DMS79 (cell line): Measurements from ENCODE around the gene EMP3.
"Not testable (repeated sequence)": the region's sequence is repeated elsewhere in the genome, so short reads cannot be mapped to it uniquely, and the experiment has no call there.

ENCODE experiments used
- DNase-seq: peaks from one replicate; lab custom pipeline; 2025; lab: John Stamatoyannopoulos, UW

The EMP3 gene

DNA sequence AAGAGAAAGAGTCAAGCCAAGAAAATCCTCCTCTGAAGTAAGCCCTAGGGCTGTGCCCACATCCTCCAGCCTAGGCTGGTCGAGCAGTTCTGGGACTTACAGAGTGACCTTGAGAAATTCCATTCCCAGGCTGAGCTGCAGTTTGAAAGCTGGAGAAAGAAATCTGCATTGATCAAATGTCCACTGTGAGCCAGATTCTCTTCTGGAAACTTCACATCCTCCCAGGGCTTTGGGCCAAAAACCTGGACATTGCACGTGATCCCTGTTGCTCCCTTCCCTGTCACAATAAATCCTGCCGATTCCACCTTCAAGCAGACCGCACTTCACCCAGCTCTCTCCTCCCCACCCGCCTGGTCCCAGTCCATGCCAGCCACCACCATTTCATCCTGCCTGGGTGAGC lies 22.7 kb downstream of the EMP3 start:
- no peak for DNase-seq

DNA sequence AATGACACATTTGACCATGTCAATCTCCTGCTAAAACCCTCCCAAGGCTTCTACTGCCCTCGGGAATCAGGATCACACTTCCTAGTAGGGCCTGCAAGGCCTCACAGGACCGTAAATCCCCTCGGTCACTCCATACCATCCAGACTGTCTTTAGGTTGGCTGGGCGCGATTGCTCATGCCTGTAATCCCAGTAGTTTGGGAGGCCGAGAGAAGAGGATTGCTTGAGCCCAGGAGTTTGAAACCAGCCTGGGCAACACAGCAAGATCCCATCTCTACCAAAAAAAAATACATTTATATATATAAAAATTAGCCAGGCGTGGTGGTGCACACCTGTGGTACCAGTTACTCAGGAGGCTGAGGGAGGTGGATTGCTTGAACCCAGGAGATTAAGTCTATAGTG lies 23.4 kb downstream of the EMP3 start:
- DNase-seq: no peak

DNA sequence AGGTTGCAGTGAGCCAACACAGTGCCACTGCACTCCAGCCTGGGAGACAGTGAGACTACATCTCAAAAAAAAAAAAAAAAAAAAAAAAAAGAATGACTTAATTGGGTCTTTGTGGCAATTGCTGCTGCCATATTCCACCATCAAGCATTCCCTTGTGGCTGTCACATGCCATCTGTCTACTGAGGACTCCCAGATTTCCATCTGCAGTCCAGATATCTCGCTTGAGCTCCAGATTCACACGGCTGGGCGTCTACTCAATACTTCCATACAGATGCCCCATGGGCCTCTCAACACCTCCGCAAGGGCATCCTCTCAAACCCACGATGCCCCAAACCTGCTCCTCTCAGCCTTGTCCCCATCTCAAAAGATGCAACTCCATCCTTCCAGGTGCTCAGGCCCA lies 25.5 kb downstream of the EMP3 start:
- no peak for DNase-seq

DNA sequence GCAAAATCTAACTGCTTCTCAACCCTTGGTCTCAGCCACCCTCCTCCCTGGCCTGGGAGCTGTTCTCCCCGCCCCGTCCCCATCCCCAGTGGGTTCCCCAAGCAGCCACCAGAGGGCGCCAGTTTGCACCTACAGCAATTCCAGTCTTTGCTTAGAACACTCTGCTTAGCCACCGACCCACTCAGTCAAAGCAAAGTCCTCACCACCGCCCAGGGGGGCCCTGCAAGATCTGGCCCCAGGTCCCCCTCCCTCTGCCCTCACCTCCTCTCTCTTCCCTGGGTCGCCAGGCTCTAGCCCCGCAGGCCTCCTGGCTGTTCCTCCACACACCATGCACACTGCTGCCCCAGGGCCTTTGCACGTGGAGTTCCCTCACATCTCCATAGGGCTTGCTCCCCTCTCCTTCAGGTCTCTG lies 26.0 kb downstream of the EMP3 start:
- DNase-seq: no peak

DNA sequence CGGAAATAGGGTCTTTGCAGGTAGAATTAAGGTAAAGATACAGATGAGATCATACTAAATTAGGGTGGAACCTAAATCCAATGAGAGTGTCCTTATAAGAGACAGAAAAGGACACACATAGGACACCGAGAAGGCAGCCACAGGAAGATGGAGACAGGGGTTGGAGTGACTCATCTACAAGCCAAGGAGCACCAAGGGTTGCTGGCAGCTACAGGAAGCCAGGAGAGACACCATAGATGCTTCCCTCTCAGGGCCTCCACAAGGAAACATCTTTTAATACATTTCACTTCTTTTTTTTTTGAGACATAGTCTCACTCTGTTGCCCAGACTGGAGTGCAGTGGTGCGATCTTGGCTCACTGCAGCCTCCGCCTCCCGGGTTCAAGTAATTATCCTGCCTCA lies 28.3 kb downstream of the EMP3 start:
- DNase-seq: no peak

DNA sequence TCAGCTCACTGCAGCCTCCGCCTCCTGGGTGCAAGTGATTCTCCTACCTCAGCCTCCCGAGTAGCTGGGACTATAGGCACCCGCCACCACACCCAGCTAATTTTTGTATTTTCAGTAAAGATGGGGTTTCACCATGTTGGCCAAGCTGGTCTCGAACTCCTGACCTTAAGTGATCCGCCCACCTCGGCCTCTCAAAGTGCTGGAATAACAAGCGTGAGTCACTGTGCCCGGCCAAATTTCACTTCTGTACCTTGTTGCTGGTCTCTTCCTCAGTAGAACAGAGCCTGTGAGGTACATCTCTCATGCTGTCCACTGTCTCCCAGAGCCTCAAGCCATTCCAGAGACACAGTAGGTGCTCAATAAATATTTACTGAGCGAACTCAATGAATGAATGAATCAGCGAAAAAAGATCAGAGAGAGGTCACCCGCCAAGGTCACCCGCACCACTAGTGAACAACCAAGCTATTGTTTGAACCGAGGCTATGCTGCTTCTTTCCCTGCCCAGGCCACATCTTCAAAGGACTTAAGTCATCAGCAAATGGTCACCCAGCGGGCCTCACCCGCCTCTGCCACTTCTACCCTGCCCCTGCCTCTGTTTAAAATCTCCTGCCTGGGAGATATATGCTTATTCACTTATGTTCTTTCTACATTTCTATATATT lies 29.1 kb downstream of the EMP3 start:
- DNase-seq: no peak

DNA sequence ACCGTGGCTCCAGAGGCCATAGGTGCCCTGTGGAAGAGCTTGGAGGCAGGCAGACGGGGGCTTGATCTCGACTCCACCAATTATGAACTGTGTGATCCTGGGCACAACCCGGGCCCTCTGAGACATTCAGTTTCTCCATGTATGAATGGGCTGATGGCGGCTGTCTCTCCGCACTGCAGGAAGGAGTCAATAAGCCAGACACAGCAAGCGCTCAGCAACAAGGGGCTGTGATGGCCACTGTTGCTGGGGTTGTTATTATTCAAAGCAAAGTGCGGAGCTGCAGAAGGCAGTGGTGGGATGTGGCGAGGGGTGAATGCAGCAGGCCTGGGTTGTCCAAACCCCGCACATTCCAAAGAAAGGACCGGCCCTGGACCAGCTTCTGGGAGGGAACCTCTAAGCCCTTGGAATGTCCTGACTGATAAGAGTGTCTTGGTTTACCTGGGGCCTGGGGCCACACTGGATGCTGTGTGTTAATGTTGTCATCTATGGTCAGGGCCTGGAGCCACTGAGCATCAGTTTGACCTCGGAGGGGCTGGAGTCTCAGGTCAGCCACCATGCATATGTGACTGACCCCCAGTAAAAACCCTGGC lies 30.1 kb downstream of the EMP3 start:
- DNase-seq: no peak

DNA sequence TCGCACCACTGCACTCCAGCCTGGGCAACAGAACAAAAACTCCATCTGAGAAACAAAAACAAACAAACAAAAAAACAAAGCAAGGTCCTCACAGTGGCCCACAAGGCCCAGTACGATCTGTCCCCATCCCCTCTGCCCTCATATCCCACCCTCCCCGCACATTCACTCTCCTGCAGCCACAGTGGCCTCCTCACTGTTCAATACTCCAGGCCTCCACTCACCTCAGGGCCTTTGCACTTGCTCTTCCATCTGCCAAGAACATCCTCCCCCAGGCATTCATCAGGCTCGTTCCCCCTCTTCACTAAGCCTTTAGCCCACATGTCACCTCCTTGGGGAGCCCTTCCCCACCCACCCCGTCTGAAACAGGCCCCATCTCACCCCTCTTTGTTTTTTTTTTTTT lies 33.8 kb downstream of the EMP3 start:
- DNase-seq: no peak

DNA sequence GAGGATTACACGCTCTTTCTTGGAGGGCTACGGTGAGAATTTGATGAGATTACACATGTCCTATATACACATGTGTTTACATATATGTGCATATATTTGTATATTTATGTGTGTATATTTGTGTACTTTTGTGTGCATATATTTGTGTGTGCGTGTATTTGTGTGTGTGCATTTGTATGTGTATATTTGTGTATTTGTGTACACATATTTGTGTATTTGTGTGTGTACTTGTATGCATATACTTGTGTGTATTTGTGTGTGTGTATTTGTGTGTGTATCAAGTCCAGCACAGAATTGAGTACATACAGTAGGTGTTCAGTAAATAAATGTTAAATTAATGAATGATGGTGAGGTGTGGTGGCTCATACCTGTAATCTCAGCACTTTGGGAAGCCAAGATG lies 36.6 kb downstream of the EMP3 start:
- DNase-seq: no peak

DNA sequence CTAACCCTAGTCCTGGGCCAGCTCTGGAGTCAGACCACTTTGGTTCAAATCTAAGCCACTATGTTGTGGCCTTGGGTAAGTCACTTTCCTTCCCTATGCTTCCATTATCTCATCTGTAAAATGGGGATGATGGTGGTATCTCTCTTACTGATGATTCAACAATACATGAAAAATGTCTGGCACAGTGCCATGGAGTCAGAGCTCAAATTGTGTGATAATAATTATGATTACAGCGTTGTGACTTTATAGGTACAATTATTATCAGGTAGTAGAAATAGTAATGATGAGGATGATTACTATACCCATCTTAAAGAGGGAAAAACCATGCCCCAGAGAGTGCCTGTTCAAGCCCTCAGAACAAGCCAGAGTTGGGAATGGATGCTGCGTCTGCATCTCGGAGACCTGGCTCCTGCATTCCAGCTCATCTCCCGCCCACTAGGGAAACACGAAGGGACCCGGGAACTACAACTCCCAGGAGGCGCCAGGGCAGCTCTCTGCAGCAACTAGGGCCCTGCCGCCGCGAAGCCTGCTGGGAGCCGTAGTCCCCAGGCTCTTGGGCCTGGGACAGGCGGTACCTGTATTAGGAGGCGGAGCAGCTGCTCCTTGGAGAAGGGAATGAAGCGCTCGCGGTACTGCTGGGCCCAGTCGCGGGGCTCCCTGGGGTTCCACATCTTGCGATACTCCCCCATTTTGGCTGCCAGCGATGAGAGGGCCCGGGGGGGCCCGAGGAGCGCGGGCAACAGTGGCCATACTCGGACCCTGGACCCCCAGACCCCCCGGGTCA lies 37.6 kb downstream of the EMP3 start:
- peak; percentile 96 for DNase-seq

DNA sequence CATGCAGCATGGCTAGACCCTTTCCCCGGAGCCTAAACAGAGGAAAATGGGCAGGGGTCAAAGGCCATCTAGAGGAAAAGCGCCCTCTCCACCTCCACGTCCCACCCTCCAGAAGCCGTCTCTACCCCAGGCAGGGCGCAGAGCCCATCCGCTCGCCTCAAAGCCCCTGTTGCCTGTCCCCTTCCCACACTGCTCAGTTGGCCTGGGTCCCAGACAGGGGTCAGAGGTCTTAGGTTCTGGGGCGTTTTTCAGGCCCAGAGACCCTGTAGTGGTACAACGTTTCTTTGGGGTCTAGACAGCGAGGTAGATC lies 38.1 kb downstream of the EMP3 start:
- peak; percentile 48 for DNase-seq

DNA sequence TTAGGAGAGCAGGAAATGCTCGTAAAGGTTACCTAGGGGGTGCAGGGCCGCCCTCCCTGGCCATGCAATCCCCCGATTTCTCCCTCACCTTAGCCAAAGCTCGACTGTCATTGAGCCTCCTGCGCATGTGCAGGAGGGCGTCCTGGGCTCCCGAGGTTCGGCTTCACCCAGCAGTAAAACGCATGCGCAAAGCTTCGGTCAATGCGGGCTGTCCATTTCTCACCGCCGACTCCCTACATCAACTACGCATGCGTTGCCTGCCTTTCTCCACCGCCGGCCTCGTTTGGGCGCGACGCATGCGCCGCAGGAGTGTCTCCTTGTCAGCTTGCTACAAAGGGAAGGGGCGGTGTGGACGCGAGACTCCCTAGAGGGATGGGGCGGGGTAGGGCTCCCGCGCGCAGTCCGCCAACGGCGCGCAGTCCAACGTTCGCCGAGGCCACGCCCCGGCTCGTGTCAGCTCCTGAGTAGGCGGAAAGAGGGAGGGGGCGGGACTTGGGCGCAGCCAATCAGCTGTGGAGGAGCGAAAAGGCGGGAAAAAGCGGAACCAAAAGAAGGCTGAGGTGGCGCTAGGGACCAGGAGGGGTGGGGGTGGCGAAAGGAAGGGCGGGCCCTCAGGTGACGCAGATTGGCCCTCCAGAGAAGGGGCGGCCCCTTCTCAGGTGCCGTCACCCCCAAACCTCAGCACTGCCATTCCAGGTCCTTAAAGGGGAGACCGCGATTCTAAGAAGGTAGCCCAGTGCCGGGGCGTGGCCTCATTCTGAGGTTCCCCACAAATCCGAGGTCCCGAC lies 38.7 kb downstream of the EMP3 start, which contains the start of the genes SYNGR4 and TMEM143:
SYNGR4 (plus strand) TSS at position 558 of the 788 bp plus-strand sequence. CDS start 1,476 bp downstream, outside the sequence.
TMEM143 (minus strand) TSS at position 131 of the 788 bp plus-strand sequence; CDS start at position 111, 20 bp downstream.
- DNase-seq: peak; percentile 99

DNA sequence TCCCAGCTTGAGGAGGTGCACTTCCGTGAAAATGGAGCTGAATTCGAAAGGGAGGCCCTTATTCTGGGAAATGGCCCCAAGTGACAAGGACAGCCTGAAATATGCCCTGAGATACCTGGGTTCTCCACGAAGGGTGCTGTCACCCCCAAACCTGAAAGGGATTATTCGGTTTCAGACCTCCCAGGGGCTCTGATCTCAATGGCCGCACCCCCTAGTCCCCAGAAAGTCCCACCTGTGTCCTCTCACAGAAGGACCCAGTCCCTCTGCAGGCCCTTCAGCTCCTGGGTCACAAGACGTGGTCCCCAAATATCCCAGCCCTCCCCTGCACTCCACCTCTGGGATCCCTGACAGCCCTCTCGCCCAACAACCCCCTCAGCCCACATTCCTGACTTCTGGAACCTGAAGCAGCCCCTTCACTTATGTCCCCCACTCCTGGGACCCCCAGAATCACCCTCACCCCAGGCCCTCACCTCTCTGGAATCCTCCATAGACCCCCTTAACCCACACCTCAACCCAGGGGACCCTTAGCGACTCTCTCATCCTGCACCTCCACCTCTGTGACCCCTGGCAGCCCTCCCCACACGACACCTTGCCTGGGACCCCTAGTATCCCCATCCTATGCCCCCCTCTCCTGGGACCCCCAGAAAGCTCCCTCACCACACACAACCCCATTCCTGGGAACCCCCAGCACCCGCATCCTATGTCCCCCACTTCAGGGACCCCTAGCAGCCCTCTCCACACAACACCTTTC lies 39.4 kb downstream of the EMP3 start:
- DNase-seq: no peak

DNA sequence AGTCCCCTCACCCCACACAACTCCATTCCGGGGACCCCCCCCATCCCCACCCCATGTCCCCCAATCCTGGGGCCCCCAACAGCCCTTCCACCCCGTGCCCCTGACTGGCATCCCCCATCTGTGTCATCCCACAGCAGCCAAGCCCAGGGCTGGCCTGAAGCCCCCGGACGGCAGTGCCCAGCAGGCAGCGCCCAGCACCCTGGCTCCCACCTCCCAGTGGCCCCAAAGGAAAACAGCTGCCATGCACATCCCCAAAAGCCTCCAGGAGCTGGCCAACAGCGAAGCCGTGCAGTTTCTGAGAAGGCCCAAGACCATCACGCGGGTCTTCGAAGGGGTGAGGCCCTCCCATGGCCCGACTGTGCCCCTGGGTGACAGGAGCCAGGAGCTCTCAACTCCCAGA lies 40.2 kb downstream of the EMP3 start:
- no peak for DNase-seq

DNA sequence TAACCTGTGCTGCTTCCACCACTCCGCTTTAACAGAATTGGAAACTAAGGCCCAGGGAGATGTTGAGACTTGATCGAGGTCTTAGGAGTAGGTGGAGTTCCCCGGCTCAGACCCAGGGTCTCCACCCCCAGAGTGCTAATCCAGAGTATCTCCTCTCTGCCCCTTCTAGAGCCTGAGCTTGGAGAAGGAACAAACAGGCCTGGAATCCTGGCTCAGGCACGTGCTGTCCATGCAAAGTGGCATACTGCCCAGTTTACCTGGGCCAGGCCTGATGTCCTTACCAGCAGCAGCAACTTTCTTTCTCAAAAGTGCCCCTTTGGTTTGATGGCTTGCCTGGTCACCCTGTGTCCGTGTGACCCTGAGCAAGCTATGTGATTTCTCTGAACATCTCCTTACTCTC lies 42.5 kb downstream of the EMP3 start:
- no peak for DNase-seq

DNA sequence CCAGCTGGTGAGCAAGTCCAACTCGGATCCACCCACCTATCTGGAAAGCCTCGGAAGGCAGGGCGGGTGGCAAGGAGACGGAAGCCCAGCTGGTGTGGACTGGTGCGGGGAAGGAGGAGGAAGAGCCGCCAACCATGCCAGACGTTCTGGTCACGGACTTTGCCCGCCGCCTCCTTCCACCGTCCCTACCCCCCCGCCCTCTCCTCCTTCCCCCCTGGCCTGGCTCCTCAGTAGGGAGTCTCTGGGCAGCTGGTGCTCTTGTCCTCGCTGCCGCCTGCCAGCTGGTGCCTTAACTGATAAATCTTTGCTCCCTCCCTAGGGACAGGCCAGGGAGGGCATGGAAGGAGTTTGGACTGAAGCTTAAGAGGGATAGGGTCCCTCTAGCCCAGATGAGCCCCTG lies 43.6 kb downstream of the EMP3 start:
- no peak for DNase-seq

DNA sequence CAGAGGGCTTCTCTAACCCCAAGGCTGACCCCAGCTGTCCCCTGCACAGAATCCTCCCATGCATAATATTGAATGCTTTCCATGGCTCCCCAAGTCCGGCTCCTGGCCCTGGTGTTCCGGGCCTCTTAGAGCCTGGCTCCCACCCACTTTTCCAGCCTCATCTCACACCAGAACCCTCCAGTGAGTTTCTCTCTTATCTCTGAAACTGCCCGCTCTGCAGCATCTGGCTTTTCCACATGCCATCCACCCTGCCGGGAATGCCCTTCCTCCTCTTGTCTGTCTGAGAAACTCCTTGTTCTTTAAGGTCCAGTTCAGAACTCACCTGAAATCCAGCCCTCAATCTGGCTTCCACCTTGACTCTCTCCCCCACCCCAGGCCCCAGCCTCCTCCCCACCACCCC lies 45.6 kb downstream of the EMP3 start:
- no peak for DNase-seq

DNA sequence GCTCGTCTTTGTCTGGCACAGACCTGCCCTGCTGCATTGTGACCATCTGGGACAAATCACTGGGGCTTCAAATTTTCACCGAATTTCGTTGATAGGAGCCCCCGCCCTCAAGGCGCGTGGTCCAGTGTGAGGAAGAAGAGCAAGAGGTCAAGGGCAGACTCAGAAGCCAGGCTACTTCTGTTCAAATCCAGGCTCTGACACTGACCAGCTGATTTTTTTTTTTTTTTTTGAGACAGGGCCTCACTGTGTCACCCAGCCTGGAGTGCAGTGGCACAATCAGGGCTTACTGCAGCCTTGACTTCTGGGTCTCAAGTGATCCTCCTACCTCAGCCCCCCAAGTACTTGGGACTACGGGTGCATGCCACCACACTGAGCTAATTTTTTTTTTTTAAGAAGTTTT lies 46.0 kb downstream of the EMP3 start:
- DNase-seq: no peak

DNA sequence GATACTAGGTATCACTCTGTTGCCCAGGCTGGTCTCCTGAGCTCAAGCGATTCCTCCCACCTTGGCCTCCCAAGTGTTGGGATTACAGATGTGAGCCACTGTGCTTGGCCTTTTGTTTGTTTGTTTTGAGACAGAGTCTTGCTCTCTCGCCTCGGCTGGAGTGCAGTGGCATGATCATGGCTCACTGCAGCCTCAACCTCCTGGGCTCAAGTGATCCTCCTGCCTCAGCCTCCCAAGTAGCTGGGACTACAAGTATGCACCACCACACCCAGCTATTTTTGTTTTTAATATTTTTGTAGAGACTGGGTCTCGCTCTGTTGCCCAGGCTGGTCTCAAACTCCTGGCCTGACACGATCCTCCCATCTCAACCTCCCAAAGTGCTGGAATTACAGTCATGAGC lies 46.4 kb downstream of the EMP3 start:
- DNase-seq: not testable (repeated sequence)

DNA sequence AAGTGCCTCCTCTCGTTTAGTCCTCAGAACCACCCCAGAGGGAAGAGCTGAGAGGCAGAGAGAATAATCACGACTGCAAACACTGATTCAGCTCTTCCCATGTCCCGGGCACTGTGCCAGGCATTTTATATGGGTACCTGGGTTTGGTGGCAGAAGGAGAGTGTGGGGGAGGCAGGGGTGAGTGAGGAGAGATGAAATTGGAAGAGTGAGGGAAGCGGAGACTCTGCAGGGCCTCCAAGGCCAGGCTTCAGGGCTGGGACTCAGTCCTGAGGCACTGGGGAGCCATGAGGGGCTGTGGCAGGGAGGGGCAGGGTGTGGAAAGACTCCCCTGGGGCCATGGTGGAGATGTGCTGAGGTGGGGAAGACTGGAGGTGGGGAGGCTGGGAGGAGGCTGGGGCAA lies 47.6 kb downstream of the EMP3 start:
- DNase-seq: peak; percentile 92

DNA sequence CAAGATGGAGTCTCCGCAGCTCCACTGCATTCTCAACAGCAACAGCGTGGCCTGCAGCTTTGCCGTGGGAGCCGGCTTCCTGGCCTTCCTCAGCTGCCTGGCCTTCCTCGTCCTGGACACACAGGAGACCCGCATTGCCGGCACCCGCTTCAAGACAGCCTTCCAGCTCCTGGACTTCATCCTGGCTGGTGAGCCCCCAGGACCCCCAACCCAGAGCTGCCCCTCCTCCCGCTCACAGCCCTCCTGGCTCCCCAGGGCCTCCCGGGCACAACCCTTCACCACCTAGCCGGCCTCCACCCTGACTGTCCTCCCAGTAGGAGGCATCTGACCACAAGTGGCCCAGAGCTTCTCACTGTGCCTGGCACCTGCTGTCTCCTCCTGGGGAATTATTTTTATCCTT lies 48.2 kb downstream of the EMP3 start:
- no peak for DNase-seq

DNA sequence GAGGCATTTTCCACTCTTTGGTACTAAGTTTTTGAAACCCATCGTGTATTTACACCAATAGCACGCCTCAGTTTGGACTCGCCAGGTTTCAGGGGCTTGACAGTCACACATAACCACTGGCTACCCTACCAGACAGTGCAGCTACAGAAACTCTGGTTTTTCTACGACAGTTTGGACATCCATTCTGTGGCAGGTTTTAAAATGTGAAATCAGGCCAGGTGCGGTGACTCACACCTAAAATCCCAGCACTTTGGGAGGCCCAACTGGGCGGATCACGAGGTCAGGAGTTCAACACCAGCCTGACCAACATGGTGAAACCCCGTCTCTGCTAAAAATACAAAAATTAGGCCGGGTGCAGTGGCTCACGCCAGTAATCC lies 52.8 kb downstream of the EMP3 start:
- no peak for DNase-seq
